Mucosa of stomach (tissue), 1 donor: ENCODE measurements around the gene DPYSL3.

Experiments
- H3K27me3 ChIP-seq: one replicate; pipeline ENCODE4 v1.7.0; 2013; ENCODE audit warnings: mild to moderate bottlenecking, low read length; ENCODE audit not compliant: control insufficient read depth, insufficient read depth
- H3K36me3 ChIP-seq: one replicate; pipeline ENCODE4 v1.7.0; 2013; ENCODE audit warnings: low read length; ENCODE audit not compliant: control insufficient read depth, insufficient read depth
- H3K4me1 ChIP-seq: one replicate; pipeline ENCODE4 v1.7.0; 2013; ENCODE audit warnings: mild to moderate bottlenecking, low read length; ENCODE audit not compliant: control insufficient read depth, insufficient read depth
- H3K4me3 ChIP-seq: one replicate; pipeline ENCODE4 v1.7.0; 2013; ENCODE audit warnings: low read length
- H3K9ac ChIP-seq: one replicate; pipeline ENCODE4 v1.7.0; 2013; ENCODE audit warnings: mild to moderate bottlenecking, low read length, moderate library complexity
- H3K9me3 ChIP-seq: one replicate; pipeline ENCODE4 v1.7.0; 2013; ENCODE audit warnings: mild to moderate bottlenecking, low read length, moderate library complexity; ENCODE audit not compliant: control insufficient read depth
- donor health status: Pancreatic carcinoma.

Gene DPYSL3

DNA sequence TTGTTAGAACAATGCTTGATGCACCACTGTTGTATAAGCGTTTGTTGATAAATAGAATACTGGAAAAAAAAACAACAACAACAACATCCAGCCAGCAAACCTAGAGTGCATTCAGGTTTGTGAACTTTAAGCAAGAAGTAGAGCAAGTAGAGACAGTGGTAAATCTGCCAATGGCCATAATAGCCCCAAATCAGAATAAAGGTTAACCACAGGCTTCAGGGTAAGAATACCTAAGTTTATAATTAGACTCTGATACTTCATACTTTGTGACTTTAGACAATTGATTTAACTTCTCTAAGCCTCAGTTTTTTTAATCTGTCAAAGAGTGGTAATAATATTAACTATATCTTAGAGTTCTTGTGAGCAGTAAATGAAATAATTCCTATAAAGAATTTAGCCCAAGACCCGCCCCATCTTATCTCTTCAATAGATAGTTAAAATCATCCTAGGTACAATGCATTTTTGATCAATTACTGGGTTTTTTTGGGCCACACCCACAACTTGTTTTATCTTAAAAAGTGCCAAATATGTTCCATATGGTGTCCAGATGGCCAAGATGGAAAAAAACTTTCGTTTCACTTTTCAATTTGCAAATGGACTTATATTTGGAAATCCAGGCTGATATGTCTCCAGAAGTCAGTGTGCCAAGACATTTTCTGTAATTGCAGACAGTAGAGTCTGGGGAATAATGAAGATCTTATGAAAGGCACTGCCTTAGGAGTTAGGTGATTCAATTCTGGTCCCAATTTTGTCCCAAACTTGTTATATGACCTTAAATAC, 24.5 kb upstream of the DPYSL3 start:
- Histone ChIP-seq H3K4me3 (no peak overlapping the region), H3K27me3 (no peaks in the 10 kb centered on the region), H3K4me1 (peaks cover 6% of the 10 kb centered on the region), H3K36me3 (no peaks in the 10 kb centered on the region), H3K9me3 (no peaks in the 10 kb centered on the region), H3K9ac (no peak overlapping the region)

GRCh38 chr5:147532156-147532555, 22.3 kb upstream of the DPYSL3 start:
- Histone ChIP-seq H3K4me1 (peaks cover 6% of the 10 kb centered on the region), H3K9me3 (no peaks in the 10 kb centered on the region)

DNA sequence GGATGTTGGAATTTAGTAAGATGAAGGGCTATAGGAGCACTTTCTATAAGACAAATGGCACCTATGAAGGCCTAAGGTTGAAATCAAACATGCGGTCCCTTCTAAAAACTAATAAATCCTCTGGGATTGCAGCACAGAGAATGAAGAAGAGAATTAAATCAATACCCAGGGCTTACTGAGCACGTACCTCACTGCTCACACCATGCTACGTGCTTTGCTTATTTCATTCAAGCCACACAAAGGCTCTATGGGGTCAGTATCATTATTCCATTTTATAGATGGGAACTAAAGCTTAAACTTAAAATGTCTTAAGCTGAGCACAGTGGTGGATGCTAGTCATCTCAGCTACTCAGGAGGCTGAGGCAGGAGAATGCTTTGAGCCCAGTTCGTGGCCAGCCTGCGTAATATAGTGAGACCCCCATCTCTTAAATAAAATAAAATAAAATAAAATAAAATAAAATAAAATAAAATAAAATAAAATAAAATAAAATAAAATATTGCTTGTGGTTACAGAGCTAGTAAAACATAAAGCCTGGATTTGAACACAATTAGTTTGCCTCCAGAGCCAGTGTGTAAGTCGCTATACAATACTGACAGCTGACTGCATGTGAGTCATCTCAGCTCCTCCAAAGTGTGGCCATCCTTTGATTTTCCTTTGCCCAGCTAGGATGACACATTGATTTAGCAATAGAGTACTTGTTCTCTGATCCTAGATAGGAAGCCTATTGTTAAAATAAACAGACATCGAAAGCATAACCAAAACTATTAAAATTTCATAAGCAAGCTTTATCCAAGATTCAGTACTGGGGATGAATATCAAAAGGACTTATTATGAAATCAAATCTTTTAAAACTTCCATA, 20.9 kb upstream of the DPYSL3 start:
- no peaks in the 10 kb centered on the region for H3K9me3 ChIP-seq
- H3K4me1 ChIP-seq: peaks cover 4% of the 10 kb centered on the region
- no peaks in the 10 kb centered on the region for H3K36me3 ChIP-seq
- no peak overlapping the region for H3K4me3 ChIP-seq
- H3K9ac ChIP-seq: no peak overlapping the region
- H3K27me3 ChIP-seq: no peaks in the 10 kb centered on the region

More at GRCh38 chr5:147532156-147532555, 22.3 kb upstream of the DPYSL3 start:
- H3K36me3 ChIP-seq: no peaks in the 10 kb centered on the region
- H3K4me3 ChIP-seq: no peak overlapping the region
- no peak overlapping the region for H3K9ac ChIP-seq
- H3K27me3 ChIP-seq: no peaks in the 10 kb centered on the region

- no peaks in the 10 kb centered on the region for H3K4me1 ChIP-seq
- no peak overlapping the region for H3K9ac ChIP-seq
- H3K36me3 ChIP-seq: no peaks in the 10 kb centered on the region
- no peaks in the 10 kb centered on the region for H3K9me3 ChIP-seq
- H3K4me3 ChIP-seq: no peak overlapping the region
- H3K27me3 ChIP-seq: no peaks in the 10 kb centered on the region
Observed at GRCh38 chr5:147523069-147523468, 13.2 kb upstream of the DPYSL3 start.

DNA sequence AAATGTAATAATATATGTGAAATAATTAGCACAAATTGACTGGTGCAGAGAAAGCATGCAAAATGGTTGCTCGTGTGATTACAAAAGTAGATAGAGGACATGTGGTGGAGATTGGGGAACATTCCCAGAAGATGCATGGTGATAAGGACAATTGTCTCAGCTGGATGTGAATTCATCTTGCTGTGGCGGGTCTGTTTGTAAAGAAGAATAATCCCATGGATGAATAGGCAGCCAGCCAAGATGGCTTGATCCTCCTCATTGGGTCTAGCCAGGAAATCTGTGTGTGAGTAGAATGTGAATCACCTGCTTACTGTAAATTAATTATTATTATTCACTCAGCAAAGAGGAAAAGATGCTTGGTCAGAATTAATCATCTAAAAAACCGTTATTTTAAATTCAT, 12.6 kb upstream of the DPYSL3 start:
- no peaks in the 10 kb centered on the region for H3K4me1 ChIP-seq
- H3K9ac ChIP-seq: no peak overlapping the region
- no peaks in the 10 kb centered on the region for H3K27me3 ChIP-seq
- H3K4me3 ChIP-seq: no peak overlapping the region
- H3K9me3 ChIP-seq: no peaks in the 10 kb centered on the region
- H3K36me3 ChIP-seq: no peaks in the 10 kb centered on the region

DNA sequence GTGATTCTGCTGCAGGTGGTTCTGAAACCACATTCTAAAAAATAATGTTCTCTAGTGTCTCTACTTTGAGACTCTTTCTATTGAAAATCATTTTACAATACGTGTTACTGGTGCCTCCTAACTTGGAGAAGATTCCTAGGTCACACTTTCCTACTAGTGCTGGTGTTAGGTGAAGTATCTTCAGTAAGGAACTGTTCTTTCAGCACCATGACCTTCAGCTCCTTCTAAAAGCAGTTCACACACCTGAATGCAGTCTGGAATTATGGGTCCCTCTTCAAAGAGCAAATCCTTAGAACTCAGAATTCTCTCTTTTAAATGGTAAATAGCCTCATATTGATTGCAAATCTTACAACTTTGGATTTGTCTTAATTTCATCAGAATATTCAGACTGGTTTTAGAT, 10.6 kb upstream of the DPYSL3 start:
- Histone ChIP-seq H3K9me3 (no peaks in the 10 kb centered on the region), H3K4me1 (no peaks in the 10 kb centered on the region), H3K36me3 (no peaks in the 10 kb centered on the region), H3K4me3 (no peak overlapping the region), H3K9ac (no peak overlapping the region), H3K27me3 (no peaks in the 10 kb centered on the region)

DNA sequence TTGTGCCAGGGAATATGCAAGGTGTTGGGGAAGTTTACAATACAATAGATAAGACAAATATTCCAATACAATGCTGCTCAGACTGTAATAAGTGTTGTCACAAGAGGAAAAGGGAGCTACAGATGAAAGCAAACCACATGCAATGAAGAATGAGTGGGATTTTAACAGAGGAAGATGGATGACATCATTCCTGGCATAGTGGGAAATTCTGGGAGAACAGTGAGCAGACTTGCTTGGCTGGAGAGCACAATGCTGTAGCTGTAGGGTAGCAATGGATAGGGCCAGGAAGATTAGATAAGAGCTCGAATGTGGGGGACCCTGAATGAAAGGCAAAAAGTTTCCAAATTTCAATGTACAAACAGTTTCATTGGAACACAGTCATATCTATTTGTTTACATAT, 9.5 kb upstream of the DPYSL3 start:
- Histone ChIP-seq H3K4me3 (no peak overlapping the region), H3K4me1 (no peaks in the 10 kb centered on the region), H3K9ac (no peak overlapping the region), H3K9me3 (no peaks in the 10 kb centered on the region), H3K36me3 (no peaks in the 10 kb centered on the region), H3K27me3 (no peaks in the 10 kb centered on the region)

DNA sequence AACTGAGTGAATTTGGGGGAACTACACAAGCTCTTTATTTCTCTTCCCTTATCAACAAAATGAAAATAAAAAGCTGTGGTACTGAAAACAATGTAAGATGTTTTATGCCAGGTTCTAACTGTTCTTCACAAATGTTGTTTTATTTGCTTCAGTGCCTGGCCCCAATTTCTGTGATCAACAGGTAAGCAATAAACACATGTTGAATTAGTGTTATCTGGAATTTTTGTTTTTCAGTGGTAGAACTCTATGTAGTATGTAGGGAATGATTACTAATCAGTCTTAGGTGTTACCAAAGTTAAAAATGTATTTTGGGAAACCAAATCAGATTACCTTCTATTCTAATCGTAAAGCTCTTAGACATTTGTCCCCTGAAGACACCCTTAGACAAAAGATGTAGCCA, 7.5 kb upstream of the DPYSL3 start:
- H3K9ac ChIP-seq: no peak overlapping the region
- no peaks in the 10 kb centered on the region for H3K27me3 ChIP-seq
- no peaks in the 10 kb centered on the region for H3K9me3 ChIP-seq
- no peak overlapping the region for H3K4me3 ChIP-seq
- H3K4me1 ChIP-seq: no peaks in the 10 kb centered on the region
- no peaks in the 10 kb centered on the region for H3K36me3 ChIP-seq

- no peak overlapping the region for H3K4me3 ChIP-seq
- no peaks in the 10 kb centered on the region for H3K36me3 ChIP-seq
- H3K9ac ChIP-seq: no peak overlapping the region
- H3K27me3 ChIP-seq: peaks cover 14% of the 10 kb centered on the region
- H3K9me3 ChIP-seq: no peaks in the 10 kb centered on the region
- H3K4me1 ChIP-seq: no peaks in the 10 kb centered on the region
Observed at GRCh38 chr5:147515269-147515668, 5.4 kb upstream of the DPYSL3 start.

- no peak overlapping the region for H3K9ac ChIP-seq
- peaks cover 10% of the 10 kb centered on the region for H3K4me1 ChIP-seq
- H3K9me3 ChIP-seq: no peaks in the 10 kb centered on the region
- H3K27me3 ChIP-seq: peaks cover 33% of the 10 kb centered on the region
- no peak overlapping the region for H3K4me3 ChIP-seq
- H3K36me3 ChIP-seq: no peaks in the 10 kb centered on the region
Observed at GRCh38 chr5:147512659-147513379, 3.0 kb upstream of the DPYSL3 start.

- no peak overlapping the region for H3K4me3 ChIP-seq
- H3K9me3 ChIP-seq: no peaks in the 10 kb centered on the region
- no peaks in the 10 kb centered on the region for H3K36me3 ChIP-seq
- peaks cover 33% of the 10 kb centered on the region for H3K27me3 ChIP-seq
- H3K4me1 ChIP-seq: peaks cover 10% of the 10 kb centered on the region
- no peak overlapping the region for H3K9ac ChIP-seq
Observed at GRCh38 chr5:147510885-147511284, 1.0 kb upstream of the DPYSL3 start.
